ENCODE measurements around the gene XAB2.

DNA sequence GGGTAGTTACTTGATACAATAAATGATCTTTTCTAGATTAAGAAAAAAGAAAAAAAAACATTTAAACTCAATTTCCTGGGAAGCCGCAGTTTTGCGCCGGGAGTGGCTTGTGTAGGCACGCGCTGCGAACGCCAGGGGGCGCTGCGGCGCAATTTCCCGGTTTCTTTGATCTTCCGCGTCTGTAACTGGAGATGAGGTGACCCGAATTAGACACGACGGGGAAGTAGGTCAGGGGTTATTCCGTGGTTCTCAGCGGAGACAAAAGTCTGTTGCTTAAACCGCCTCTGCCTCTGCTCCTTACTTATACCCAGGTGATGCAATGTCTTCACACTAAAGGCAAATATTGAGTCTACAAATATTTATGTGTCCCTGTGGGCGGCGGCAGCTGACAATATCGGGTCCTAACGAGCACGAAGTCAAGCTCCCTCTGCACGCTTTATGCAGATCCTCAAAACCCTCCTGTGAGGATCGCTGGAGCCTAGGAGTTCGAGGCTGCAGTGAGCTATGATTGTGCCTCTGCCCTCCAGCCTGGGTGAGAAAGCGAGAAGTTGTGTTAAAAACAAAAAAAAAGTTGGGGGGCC lies 22.8 kb upstream of the XAB2 start:
- TF ChIP-seq, protein P1, sequence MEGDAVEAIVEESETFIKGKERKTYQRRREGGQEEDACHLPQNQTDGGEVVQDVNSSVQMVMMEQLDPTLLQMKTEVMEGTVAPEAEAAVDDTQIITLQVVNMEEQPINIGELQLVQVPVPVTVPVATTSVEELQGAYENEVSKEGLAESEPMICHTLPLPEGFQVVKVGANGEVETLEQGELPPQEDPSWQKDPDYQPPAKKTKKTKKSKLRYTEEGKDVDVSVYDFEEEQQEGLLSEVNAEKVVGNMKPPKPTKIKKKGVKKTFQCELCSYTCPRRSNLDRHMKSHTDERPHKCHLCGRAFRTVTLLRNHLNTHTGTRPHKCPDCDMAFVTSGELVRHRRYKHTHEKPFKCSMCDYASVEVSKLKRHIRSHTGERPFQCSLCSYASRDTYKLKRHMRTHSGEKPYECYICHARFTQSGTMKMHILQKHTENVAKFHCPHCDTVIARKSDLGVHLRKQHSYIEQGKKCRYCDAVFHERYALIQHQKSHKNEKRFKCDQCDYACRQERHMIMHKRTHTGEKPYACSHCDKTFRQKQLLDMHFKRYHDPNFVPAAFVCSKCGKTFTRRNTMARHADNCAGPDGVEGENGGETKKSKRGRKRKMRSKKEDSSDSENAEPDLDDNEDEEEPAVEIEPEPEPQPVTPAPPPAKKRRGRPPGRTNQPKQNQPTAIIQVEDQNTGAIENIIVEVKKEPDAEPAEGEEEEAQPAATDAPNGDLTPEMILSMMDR (IDR thresholded peaks at IDR 0.05) = peak; percentile 88 to 99 (median 94)
- no peak for TF ChIP-seq POLR2A (IDR thresholded peaks at IDR 0.05)

Measured in thyroid gland (tissue), 4 donors.